Suprapubic skin (tissue), 4 donors: ENCODE results near the gene FBXO7. TPM values are rescaled to one million over a fixed set of nuclear protein-coding genes. Genes with fewer than 3 reads are reported as not detected.

Experiments
- DNase-seq, 2 donors: peaks; one replicate each; pipeline ENCODE4 v3.0.0-alpha.2; 2019; ENCODE audit warnings: low spot score in 2 of 2
- H3K27ac ChIP-seq: fragments of 200-600 bp; sonication (generic); one replicate; pipeline ENCODE4 v1.5.1; 2019
- H3K27me3 ChIP-seq: fragments of 200-600 bp; sonication (generic); one replicate; pipeline ENCODE4 v1.5.1; 2019
- H3K36me3 ChIP-seq: fragments of 200-600 bp; sonication (generic); one replicate; pipeline ENCODE4 v1.5.1; 2019
- H3K4me1 ChIP-seq: fragments of 200-600 bp; sonication (generic); one replicate; pipeline ENCODE4 v1.5.1; 2019
- H3K4me3 ChIP-seq: fragments of 200-600 bp; sonication (generic); one replicate; pipeline ENCODE4 v1.5.1; 2019; ENCODE audit warnings: mild to moderate bottlenecking
- H3K9me3 ChIP-seq: fragments of 200-600 bp; sonication (generic); one replicate; pipeline ENCODE4 v1.5.1; 2019
- EP300 ChIP-seq: sonication (generic); formaldehyde crosslinking; IDR thresholded peaks from one replicate; pipeline ENCODE4 v1.6.1; 2017; ENCODE audit warnings: antibody characterized with exemption
- POLR2A ChIP-seq, 2 donors: fragments of 450-650 bp; IDR thresholded peaks; one replicate each; pipeline ENCODE4 v1.6.1; 2017; ENCODE audit warnings: antibody characterized with exemption in 2 of 2, mild to moderate bottlenecking in 2 of 2, moderate library complexity in 2 of 2
- POLR2AphosphoS5 ChIP-seq, 3 donors: sonication (generic); formaldehyde crosslinking; IDR thresholded peaks; one replicate each; pipeline ENCODE4 v1.6.1; 2017; ENCODE audit warnings: antibody characterized with exemption in 3 of 3
- WGBS: methylation state at CpG from one replicate; pipeline ENCODE4 v1.1.5; 2018; 5-methylcytosine and 5-hydroxymethylcytosine counted together
- total RNA-seq, 4 donors: library from RNA; depleted of rRNA; stranded (reverse); fragments of >200 nt; gene quantifications; one replicate each; pipeline ENCODE4 v1.1.0, GENCODE V29; 2016
- TF ChIP-seq, protein P1 (sequence below), 2 donors: fragments of 200-600 bp in 1 of 2; fragments of 450-650 bp in 1 of 2; sonication (generic) in 1 of 2; IDR thresholded peaks; one replicate each; pipeline ENCODE4 v1.5.1; 2016 to 2019; ENCODE audit warnings: antibody characterized with exemption in 2 of 2, mild to moderate bottlenecking in 1 of 2, moderate library complexity in 1 of 2

Gene FBXO7
- total RNA-seq = 10 to 100 TPM; 59.8 to 87.9 (median 81.8) TPM

DNA sequence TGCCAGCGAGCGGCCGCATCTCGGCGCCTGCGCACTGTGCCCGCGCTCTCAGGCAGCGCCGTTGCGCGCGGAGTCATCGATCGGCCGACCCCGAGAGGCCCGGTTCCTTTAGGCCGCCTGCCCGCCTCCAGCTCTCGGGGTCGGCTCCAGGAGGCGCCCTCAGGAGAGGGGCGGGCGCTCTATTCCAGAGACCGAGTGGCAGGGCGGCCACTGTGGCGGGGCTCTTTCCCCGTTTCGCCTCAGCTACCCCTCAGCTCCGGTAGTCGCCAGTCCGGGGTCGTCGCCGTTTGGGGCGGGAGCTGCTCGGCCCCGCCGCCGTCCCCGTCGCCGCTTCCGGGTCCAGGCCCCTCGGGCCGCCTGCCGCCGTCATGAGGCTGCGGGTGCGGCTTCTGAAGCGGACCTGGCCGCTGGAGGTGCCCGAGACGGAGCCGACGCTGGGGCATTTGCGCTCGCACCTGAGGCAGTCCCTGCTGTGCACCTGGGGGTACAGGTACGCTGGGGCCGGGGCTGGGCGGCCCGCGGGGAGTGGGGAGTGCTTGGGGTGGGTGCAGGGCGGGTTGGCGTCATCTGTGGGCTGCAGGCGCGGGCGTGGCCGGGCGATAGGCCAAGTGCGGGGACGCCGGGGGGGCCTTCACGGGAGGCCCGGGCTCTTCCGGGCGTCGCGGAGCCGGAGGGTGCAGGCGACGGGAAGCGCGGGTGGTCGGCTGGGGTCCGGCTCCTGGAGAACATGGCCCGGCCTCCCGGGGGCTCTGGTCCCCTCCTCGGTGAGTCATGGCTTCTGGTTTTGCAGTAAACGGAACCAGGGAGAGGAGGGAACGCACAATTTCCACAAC, at the start of gene FBXO7:
FBXO7 (plus strand) TSS at position 177 of the 833 bp plus-strand sequence; CDS start at position 369, 192 bp downstream.
- Histone ChIP-seq H3K4me1 (peaks cover 38% of the 10 kb centered on the region), H3K27ac (peak within 1 kb of the TSS; percentile 99), H3K27me3 (no peaks in the 10 kb centered on the region), H3K9me3 (no peaks in the 10 kb centered on the region), H3K36me3 (no peaks in the 10 kb centered on the region), H3K4me3 (peak within 1 kb of the TSS; percentile 99)
- peak; percentile 93 to 95 for DNase-seq
- WGBS = under 1% methylated on average over 39 of the region's 92 CpGs
- TF ChIP-seq, protein P1, sequence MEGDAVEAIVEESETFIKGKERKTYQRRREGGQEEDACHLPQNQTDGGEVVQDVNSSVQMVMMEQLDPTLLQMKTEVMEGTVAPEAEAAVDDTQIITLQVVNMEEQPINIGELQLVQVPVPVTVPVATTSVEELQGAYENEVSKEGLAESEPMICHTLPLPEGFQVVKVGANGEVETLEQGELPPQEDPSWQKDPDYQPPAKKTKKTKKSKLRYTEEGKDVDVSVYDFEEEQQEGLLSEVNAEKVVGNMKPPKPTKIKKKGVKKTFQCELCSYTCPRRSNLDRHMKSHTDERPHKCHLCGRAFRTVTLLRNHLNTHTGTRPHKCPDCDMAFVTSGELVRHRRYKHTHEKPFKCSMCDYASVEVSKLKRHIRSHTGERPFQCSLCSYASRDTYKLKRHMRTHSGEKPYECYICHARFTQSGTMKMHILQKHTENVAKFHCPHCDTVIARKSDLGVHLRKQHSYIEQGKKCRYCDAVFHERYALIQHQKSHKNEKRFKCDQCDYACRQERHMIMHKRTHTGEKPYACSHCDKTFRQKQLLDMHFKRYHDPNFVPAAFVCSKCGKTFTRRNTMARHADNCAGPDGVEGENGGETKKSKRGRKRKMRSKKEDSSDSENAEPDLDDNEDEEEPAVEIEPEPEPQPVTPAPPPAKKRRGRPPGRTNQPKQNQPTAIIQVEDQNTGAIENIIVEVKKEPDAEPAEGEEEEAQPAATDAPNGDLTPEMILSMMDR (IDR thresholded peaks at IDR 0.05) = peak in 1 of 2 donors; percentile 44
- TF ChIP-seq POLR2AphosphoS5 (IDR thresholded peaks at IDR 0.05) (peak in 2 of 3 donors; percentile 41 to 44), EP300 (no peak), POLR2A (IDR thresholded peaks at IDR 0.05) (peak in 1 of 2 donors; percentile 76)

DNA sequence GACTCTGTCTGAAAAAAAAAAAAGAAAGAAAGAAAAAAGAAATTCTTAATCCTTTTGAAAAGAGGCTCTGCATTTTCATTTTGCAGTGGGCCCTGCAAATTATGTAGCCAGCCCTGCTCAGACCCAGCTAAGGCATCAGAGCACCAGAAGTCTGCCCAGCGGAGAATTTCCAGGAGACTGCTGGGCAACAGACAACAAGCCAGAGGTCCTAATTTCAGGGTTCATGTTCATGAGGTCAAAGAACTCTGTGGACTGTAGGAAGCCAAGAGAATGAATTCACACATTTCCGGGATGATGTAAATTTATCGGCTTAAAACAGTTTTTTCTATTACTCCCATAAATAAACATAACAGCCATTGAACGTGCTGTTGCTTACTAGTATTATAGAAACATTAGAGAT, 47.7 kb upstream of the FBXO7 start:
- Histone ChIP-seq H3K27me3 (peaks cover 17% of the 10 kb centered on the region), H3K36me3 (no peaks in the 10 kb centered on the region)

DNA sequence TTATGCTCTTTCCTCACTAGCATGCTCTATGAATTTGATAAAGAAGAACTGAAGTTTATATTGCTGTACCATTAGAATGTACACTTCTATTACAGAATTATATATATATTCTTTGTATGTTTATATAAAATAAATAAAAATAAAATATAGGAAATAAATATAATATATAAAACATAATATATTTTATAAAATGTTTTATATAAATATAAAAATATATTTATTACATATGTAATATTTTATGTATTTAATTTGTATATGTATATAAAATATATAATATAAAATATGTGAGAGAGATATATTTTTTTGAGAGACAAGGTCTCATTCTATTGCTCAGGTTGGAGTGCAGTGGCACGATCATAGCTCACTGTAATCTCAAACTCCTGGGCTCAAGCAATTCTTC, 44.3 kb upstream of the FBXO7 start:
- H3K36me3 ChIP-seq = no peaks in the 10 kb centered on the region

More for the DNA sequence above, 47.7 kb upstream of the FBXO7 start:
- Histone ChIP-seq H3K9me3 (no peaks in the 10 kb centered on the region), H3K4me3 (no peak overlapping the region), H3K4me1 (no peaks in the 10 kb centered on the region), H3K27ac (no peak overlapping the region)
- DNase-seq = no peak
- no peak for TF ChIP-seq EP300
- 81% methylated on average over 4 of the region's 4 CpGs for WGBS

DNA sequence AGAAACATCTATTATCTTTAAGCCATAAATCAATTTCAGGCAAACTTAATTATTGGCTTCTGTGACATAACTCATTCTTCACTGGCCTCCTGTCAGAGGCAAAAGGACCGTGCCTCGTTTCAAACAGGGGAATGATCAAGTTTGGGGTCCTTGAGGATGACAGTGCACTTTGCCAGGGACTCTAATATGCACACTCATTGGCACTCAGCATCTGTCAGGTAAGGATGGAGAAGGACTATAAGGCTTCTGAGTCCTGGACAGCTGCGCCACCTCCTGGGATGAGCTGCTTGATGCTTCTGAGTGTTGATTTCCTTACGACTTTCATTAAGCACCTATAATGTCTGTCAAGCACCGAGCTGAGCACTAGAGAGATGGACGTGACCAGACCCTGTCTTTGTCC, 30.5 kb upstream of the FBXO7 start:
- Histone ChIP-seq H3K4me1 (no peaks in the 10 kb centered on the region), H3K27me3 (peaks cover 18% of the 10 kb centered on the region), H3K36me3 (no peaks in the 10 kb centered on the region), H3K27ac (no peak overlapping the region), H3K4me3 (no peak overlapping the region), H3K9me3 (no peaks in the 10 kb centered on the region)
- 43% methylated on average over 6 of the region's 6 CpGs for WGBS
- TF ChIP-seq POLR2AphosphoS5 (IDR thresholded peaks at IDR 0.05) = no peak
- TF ChIP-seq POLR2A (IDR thresholded peaks at IDR 0.05) = no peak
- TF ChIP-seq, protein P1 (IDR thresholded peaks at IDR 0.05) = no peak
- TF ChIP-seq EP300 = no peak
- DNase-seq = no peak

More for the DNA sequence above, 44.3 kb upstream of the FBXO7 start:
- Histone ChIP-seq H3K9me3 (no peaks in the 10 kb centered on the region), H3K27me3 (peaks cover 4% of the 10 kb centered on the region), H3K27ac (no peak overlapping the region), H3K4me3 (no peak overlapping the region), H3K4me1 (no peaks in the 10 kb centered on the region)
- TF ChIP-seq EP300 (no peak), POLR2AphosphoS5 (IDR thresholded peaks at IDR 0.05) (no peak), POLR2A (IDR thresholded peaks at IDR 0.05) (no peak)
- TF ChIP-seq, protein P1 (IDR thresholded peaks at IDR 0.05) = no peak
- DNase-seq = no peak
- WGBS = 83% methylated on average over 1 of the region's 1 CpG

DNA sequence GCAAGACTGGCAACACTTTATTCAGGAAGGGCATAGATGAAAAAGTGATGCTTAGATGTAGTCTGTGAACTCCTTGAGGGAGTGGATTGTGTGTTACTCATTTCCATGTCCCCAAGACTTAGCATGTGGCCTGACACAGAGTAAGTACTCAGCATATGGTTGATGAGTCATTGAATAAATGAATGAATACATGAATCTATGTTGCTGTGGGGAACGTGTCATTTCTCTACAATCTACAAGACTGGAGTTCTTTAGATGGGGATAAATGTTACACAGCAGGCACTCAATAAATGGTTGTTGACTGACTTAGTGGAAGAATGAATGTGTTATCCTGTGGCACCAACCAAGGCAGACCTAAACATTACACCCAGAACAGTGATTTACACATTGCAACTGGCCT, 28.3 kb upstream of the FBXO7 start:
- H3K36me3 ChIP-seq = no peaks in the 10 kb centered on the region
- no peak for TF ChIP-seq POLR2AphosphoS5 (IDR thresholded peaks at IDR 0.05)
- TF ChIP-seq, protein P1 (IDR thresholded peaks at IDR 0.05) = no peak
- TF ChIP-seq EP300 = no peak
- TF ChIP-seq POLR2A (IDR thresholded peaks at IDR 0.05) = no peak
- H3K4me1 ChIP-seq = no peaks in the 10 kb centered on the region
- no peak overlapping the region for H3K27ac ChIP-seq
- 60% methylated on average over 1 of the region's 1 CpG for WGBS
- no peak for DNase-seq
- no peaks in the 10 kb centered on the region for H3K9me3 ChIP-seq
- H3K27me3 ChIP-seq = peaks cover 18% of the 10 kb centered on the region
- H3K4me3 ChIP-seq = no peak overlapping the region
